CD1c-positive myeloid dendritic cell (primary cell): ENCODE data around the gene PKD2L1.
A peak's percentile ranks its signal among the peaks of the same experiment; 100 is the strongest.
"Not testable (repeated sequence)": the region's sequence is repeated elsewhere in the genome, so short reads cannot be mapped to it uniquely, and the experiment has no call there.

Experiments
- DNase-seq: peaks from one replicate; pipeline ENCODE4 v3.0.0-alpha.2; 2016; ENCODE audit errors: extremely low spot score

PKD2L1 gene

DNA sequence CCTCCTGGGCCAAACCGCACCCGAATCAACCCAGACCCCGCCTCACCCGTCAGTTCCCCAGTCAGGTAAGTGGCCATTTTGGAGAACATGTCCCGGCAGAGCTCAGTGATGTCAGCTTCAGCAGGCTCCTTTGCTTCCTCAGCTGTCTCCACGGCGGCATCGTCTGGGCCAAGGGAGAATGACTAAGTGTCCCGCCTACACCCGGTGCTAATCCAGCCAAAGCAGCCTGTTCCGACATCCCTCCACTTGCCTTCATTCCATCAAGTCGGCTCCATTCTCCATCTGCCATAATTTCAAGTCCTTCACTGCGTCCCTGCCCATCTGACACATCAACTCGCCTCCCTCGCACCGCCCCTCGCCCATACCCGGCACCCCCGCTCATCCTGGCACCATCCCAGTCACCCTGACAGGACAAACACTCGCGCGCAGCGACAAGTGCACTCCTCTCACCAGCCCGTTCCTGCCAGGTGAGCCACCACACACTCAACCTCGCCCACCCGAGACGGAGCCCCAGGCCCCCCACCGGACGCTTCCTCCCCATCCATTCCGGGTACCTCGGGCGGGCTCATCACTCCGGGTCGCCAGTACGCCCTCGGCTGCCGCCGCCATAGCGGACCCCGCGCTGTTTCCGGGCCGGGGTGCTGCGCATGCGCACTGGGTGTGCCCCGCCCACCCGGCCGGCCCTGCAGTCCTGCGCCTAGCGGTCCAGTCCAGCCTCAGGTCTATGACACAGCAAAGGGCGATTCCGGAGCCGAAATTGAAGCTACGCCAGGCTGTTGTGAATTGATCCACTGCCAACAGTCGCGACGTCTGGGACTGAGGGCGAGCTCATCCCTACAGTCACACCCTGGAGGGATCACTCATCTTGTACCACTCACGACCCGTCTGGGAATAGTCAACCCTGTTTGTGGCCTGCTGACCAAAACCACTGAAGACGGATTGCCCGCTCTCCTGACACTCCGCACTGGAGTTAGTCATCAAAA is 43.7 kb downstream of the PKD2L1 start, which contains the start of gene BLOC1S2:
Gene BLOC1S2 (minus strand): TSS at position 630 of the 983 bp plus-strand sequence. CDS start 21 bp downstream, at position 609.
- DNase-seq: peak; percentile 94

- DNase-seq: peak; percentile 43
Measured at GRCh38 chr10:100285326-100285725, 44.7 kb downstream of the PKD2L1 start.

- DNase-seq: no peak
Measured at GRCh38 chr10:100282907-100283306, 47.1 kb downstream of the PKD2L1 start.

DNA sequence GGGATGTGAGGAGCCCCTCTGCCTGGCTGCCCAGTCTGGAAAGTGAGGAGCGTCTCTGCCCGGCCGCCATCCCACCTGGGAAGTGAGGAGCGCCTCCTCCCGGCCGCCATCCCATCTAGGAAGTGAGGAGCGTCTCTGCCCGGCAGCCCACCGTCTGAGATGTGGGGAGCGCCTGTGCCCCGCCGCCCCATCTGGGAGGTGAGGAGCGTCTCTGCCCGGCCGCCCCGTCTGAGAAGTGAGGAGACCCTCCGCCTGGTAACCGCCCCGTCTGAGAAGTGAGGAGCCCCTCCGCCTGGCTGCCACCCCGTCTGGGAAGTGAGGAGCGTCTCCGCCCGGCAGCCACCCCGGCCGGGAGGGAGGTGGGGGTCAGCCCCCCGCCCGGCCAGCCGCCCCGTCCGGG is 53.1 kb downstream of the PKD2L1 start:
- DNase-seq: not testable (repeated sequence)

DNA sequence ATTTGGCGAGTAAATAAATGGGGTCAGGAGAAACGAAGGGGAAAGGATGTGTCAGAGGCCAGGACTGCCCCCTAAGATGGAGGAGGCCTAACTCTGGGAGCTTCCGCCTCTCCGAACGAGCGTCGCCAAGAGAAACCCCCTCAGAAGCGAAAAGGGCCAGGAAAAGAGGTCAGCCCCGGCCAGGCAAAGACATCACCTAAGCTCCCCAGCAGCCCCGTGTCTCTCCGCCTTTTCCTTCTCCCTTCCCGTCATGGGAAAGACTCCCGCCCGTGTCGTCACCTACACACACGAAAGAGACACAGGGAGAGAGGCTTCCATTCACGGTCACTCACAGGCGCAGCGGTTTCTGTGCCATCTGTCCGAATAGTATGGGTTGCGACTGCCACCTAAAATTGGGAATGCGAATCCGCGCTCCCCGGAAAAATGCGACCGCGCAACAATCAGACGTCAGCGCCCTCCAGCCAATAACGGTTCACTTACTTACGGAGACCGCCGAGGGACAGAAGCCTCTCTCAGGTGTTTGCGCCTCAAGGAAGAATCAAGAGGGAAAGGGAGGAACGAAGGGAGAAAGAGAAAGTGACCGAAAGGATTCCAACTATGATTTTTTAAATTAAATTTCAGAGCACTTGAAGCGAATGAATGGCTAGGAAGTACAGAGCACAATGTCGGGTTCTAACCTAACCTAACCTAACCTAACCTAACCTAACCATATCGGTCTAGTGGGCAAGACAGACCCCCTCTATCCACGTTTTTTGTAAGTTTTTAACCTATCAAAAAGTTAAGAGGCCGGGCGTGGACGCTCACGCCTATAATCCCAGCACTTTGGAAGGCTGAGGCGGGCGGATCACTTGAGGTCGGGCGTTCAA is 62.6 kb downstream of the PKD2L1 start, which contains the start of gene CWF19L1:
Gene CWF19L1 (minus strand): TSS at position 400 of the 866 bp plus-strand sequence. CDS start 45 bp downstream, at position 355.
- peak; percentile 81 for DNase-seq

DNA sequence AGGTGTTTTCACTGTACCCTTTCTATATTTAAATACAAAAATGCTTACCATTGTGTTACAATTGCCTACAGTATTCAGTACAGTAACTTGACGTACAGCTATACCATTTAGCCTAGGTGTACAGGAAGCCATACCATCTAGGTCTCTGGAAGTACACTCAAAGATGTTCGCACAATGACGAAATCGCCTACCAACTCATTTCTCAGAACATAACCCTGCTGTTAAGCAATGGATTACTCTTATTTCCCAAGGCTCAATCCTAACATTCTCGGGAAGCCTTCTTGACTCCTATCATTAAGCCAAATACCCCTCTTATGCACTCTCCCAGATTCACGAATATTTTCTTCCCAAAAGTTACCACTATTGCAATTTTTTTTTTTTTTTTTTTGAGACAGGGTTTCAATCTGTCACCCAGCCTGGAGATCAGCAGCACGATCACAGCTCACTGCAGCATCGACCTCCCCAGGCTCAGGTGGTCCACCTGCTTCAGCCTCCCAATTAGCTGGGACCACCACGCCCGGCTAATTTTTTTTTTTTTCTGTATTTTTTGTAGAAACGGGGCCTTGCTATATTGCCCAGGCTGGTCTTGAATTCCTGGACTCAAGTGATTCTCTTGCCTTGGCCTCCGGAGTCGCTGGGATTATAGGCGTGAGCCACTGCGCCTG is 64.1 kb downstream of the PKD2L1 start:
- peak; percentile 10 for DNase-seq

DNA sequence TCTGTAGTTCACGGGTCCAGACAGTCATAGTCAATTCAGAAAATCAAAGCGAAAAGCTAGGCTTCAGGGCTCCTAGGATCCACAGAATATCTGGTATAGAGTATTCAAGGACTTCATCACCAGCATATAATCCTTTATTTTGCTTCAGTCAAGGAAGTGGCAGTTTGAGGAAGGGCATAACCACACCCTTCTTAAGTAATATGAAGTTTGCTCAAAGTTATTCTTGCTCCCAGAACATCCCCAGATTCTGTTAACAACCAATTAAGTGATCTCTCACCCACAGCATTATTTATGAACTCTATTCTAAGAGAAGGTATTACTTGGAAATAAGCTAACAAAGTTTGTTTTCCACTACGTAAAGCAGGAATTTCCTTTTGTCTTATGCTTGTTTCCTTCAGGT is 75.8 kb downstream of the PKD2L1 start:
- DNase-seq: peak; percentile 34

- DNase-seq: peak; percentile 48
Measured at GRCh38 chr10:100253041-100253440, 77.0 kb downstream of the PKD2L1 start.

DNA sequence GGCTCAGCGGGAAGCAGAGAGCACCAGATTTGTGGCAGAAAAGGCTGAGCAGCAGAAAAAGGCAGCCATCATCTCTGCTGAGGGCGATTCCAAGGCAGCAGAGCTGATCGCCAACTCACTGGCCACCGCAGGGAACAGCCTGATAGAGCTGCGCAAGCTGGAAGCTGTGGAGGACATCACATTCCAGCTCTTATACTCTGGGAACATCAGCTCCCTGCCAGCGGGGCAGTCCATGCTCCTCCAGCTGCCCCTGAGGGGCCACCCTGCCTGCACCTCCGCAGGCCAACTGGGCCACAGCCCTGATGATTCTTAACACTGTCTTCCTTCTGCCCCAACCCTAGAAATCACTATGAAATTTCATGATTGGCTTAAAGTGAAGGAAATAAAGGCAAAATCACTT is 81.2 kb downstream of the PKD2L1 start:
- no peak for DNase-seq

DNA sequence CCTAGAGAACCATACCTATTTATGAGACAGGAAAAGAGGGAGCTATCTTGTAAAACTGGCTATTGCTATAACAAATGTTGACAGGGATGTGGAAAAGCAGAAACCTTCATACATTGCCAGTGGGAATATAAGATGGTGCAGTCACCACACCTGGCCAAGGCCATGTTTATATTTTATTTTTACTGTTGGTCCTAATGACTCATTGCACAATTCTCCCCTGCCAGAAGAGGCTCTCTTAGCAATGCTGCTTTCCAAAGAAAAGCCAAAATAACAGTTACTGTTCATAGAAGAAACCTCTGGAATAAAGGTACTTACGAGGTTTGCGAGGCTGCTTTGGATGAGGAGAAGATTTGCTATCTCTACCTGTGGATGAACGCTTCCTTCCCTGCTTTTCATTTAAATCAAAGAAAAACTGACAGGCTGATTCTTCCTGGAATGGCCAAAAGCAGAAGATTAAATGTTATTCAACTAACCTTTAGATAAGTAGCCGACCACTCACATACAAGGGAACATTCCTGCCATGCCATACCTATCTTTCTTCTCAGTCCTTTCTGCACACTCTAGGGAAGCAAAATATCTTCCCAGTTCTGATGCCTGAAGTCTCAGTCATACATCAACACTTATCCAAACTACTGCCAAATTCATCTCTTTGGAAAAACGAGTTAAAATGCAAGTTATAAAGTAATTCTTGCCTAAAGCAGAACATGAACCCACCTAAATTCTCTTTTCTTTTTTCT is 84.4 kb downstream of the PKD2L1 start:
- DNase-seq: no peak

GRCh38 chr10:100239851-100240250 is 90.2 kb downstream of the PKD2L1 start:
- DNase-seq: no peak

GRCh38 chr10:100238429-100238828 is 91.6 kb downstream of the PKD2L1 start:
- no peak for DNase-seq
